ENCODE measurements around the gene HPCA. TPM values are rescaled to one million over a fixed set of nuclear protein-coding genes. Genes with fewer than 3 reads are reported as not detected.

HPCA gene
- total and polyA plus RNA-seq, 2 experiments from 2014 or later = 0.85 TPM; not detected in 1

DNA sequence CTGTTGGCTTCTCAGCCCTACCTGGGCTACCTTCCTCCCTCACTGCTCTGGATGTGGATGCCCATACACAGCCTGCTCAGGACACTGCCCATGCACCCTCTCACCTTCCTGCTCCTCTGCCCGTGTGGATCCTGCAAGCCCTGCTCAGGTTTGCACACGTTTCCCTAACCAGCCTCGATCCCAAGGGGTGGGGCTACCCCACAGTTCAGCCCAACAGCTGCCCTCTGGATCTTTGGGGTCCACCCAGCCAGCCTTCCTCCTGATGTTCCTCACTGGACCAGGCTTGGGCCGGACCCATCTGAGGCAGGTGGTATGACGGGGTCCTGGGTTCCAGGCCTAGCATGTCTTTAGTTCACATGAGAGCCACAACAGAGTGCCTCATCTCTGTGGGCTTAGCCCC, 10.2 kb downstream of the HPCA start:
- no peaks in the 10 kb centered on the region for H4K20me1 ChIP-seq (ENCODE audit: insufficient read depth, poor library complexity, severe bottlenecking)
- WGBS (ENCODE audit: low lambda C conversion rate, missing lambda C conversion rate) = 84% methylated on average over 5 of the region's 5 CpGs
- H2AFZ ChIP-seq = no peak overlapping the region
- H3K27me3 ChIP-seq = peaks cover 6% of the 10 kb centered on the region
- no peaks in the 10 kb centered on the region for H3K36me3 ChIP-seq (replicated peaks; ENCODE audit: insufficient read depth, low read depth)
- H3K4me1 ChIP-seq (ENCODE audit: insufficient read depth) = peaks cover 8% of the 10 kb centered on the region
- no peak overlapping the region for H3K27ac ChIP-seq
- no peaks in the 10 kb centered on the region for H3K79me2 ChIP-seq
- TF ChIP-seq EZH2phosphoT487 (IDR thresholded peaks at IDR 0.05; ENCODE audit: low read depth, severe bottlenecking, unreplicated experiment) = no peak
- TF ChIP-seq EZH2 (IDR thresholded peaks at IDR 0.05; ENCODE audit: borderline replicate concordance) = no peak
- TF ChIP-seq CTCF (IDR thresholded peaks at IDR 0.05; ENCODE audit: poor library complexity) = no peak
- H3K9me3 ChIP-seq (ENCODE audit: low read depth) = no peaks in the 10 kb centered on the region
- H3K4me2 ChIP-seq = no peak overlapping the region
- DNase-seq (ENCODE audit: low spot score) = no peak
- H3K4me3 ChIP-seq = no peak overlapping the region
- H3K9me2 ChIP-seq (replicated peaks; ENCODE audit: insufficient read depth) = no peaks in the 10 kb centered on the region

DNA sequence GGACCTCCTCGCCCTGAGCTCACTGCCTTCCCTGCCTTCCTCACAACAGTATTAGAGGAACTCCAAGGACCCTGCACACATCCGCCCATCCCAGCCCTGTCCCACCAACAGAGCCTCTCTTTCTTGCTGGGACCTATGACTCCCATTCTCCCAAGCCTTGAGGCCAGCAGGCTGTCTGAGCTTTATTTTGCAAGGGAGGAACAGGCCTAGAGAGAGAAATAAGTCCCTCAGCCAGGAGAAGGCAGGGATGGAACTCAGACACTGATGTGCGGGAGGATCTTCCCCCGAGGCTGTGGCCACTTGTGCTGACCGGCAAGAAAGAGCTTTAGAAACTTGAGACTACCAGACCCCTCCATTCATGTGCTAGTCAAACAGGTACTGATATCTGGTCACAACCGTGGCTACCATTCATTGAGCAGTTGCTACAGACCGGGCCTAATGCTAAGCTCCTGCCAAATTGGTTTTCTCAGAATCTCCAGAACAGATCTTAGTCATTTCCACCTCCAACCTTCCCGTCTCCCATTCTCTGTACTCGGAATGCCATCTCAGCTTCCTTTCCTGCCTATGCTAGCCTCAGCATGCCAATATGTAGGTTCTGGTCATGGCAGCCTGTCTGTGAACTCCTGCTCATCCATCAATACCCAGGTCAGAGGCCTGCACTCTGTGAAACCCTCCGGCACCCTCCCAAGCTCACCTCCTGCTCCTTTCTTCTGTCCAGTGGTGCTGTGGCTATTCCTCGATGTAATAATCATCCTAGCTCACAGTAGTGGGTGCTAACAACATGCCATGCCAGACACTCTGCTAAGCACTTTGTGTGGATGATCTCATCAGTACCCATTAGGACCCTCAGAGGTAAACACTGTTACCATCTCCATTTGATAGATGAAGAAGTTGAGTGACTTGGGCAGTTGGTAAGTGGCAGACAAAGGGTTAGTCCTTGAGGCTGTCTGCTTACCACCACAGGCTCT, 11.1 kb downstream of the HPCA start:
- Histone ChIP-seq H3K27ac (no peak overlapping the region), H2AFZ (no peak overlapping the region), H3K9me3 (ENCODE audit: low read depth) (no peaks in the 10 kb centered on the region), H3K79me2 (no peaks in the 10 kb centered on the region), H3K4me1 (ENCODE audit: insufficient read depth) (peaks cover 12% of the 10 kb centered on the region), H4K20me1 (ENCODE audit: insufficient read depth, poor library complexity, severe bottlenecking) (no peaks in the 10 kb centered on the region), H3K4me3 (no peak overlapping the region), H3K9me2 (replicated peaks; ENCODE audit: insufficient read depth) (no peaks in the 10 kb centered on the region), H3K27me3 (no peaks in the 10 kb centered on the region), H3K4me2 (no peak overlapping the region), H3K36me3 (replicated peaks; ENCODE audit: insufficient read depth, low read depth) (no peaks in the 10 kb centered on the region)
- 71% methylated on average over 11 of the region's 11 CpGs for whole genome bisulfite sequencing (ENCODE audit: low lambda C conversion rate, missing lambda C conversion rate)
- no peak for DNase-seq (ENCODE audit: low spot score)
- no peak for TF ChIP-seq EZH2phosphoT487 (IDR thresholded peaks at IDR 0.05; ENCODE audit: low read depth, severe bottlenecking, unreplicated experiment)
- no peak for TF ChIP-seq EZH2 (IDR thresholded peaks at IDR 0.05; ENCODE audit: borderline replicate concordance)
- TF ChIP-seq CTCF (IDR thresholded peaks at IDR 0.05; ENCODE audit: poor library complexity) = no peak

- H3K4me1 ChIP-seq (ENCODE audit: insufficient read depth) = peaks cover 12% of the 10 kb centered on the region
- no peaks in the 10 kb centered on the region for H3K27me3 ChIP-seq
- H3K9me2 ChIP-seq (replicated peaks; ENCODE audit: insufficient read depth) = no peaks in the 10 kb centered on the region
- no peak overlapping the region for H3K4me3 ChIP-seq
- no peaks in the 10 kb centered on the region for H3K79me2 ChIP-seq
- H4K20me1 ChIP-seq (ENCODE audit: insufficient read depth, poor library complexity, severe bottlenecking) = no peaks in the 10 kb centered on the region
- 95% methylated on average over 9 of the region's 9 CpGs for WGBS (ENCODE audit: low lambda C conversion rate, missing lambda C conversion rate)
- H2AFZ ChIP-seq = no peak overlapping the region
- H3K9me3 ChIP-seq (ENCODE audit: low read depth) = no peaks in the 10 kb centered on the region
- no peak overlapping the region for H3K4me2 ChIP-seq
- H3K36me3 ChIP-seq (replicated peaks; ENCODE audit: insufficient read depth, low read depth) = no peaks in the 10 kb centered on the region
- no peak overlapping the region for H3K27ac ChIP-seq
- no peak for TF ChIP-seq CTCF (IDR thresholded peaks at IDR 0.05; ENCODE audit: poor library complexity)
- no peak for TF ChIP-seq EZH2phosphoT487 (IDR thresholded peaks at IDR 0.05; ENCODE audit: low read depth, severe bottlenecking, unreplicated experiment)
- no peak for TF ChIP-seq EZH2 (IDR thresholded peaks at IDR 0.05; ENCODE audit: borderline replicate concordance)
- DNase-seq (ENCODE audit: low spot score) = no peak
These were observed 11.8 kb downstream of the HPCA start for GRCh38 chr1:32898056-32898455.
